IPS-NIHi7 (cell line): ENCODE data around the gene ARL4A.
A peak's percentile ranks its signal among the peaks of the same experiment; 100 is the strongest.

ENCODE experiments used
- DNase-seq: peaks from one replicate; pipeline ENCODE4 v3.0.0; 2012; ENCODE audit warnings: mixed read lengths; ENCODE audit errors: extremely low spot score

Gene ARL4A

DNA sequence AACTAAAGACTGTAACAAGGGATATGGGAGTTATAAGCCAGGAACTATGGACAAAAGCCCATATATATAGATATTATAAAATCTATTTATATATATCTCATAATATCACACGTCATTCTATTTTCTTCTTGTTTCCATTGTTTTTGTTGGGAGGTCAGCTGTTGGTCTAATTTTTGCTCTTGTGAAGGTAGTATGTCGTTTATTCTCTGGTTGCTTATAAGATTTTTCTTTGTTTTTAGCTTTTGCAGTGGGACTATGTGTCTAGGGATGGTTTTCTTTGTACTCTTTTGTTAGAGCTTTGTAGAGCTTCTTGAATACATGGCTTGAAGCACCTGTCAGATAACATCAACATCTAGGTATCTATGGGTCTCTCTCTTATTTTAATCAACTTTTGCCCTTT is 14.0 kb downstream of the ARL4A start:
- DNase-seq = no peak

DNA sequence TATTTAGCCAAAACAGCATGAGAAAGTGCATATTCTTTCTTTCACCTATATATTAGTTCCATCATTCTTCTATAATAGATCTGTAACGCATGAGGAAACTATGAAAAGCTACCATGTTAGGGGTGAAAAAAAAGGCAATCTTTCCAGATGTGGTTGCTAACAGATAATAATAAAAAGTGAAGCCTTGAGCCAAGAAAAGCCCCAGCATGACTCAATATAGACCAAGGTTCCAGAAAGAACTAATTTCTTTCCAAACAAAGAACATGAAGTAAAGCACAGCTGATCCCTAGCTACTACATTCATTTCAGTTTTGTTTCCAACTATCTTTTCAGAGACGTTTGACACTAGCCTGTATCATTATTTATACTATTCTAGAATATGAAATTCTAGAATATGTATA is 16.4 kb downstream of the ARL4A start:
- DNase-seq = no peak

DNA sequence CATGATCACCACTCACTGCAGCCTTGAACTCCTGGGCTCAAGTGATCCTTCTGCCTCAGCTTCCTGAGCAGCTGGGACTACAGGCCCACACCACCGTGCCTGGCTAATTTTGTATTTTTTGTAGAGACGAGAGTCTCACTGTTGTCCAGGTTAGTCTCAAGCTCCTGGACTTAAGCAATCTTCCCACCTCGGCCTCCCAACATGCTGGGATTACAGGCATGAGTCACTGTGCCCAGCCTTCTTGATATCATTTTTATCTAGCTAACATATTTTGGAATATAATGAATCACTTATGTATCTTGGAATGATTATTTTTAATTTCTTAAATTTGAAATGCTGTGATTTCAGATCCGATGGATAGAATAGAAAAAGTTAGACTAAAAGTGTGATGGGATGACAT is 18.4 kb downstream of the ARL4A start:
- no peak for DNase-seq

DNA sequence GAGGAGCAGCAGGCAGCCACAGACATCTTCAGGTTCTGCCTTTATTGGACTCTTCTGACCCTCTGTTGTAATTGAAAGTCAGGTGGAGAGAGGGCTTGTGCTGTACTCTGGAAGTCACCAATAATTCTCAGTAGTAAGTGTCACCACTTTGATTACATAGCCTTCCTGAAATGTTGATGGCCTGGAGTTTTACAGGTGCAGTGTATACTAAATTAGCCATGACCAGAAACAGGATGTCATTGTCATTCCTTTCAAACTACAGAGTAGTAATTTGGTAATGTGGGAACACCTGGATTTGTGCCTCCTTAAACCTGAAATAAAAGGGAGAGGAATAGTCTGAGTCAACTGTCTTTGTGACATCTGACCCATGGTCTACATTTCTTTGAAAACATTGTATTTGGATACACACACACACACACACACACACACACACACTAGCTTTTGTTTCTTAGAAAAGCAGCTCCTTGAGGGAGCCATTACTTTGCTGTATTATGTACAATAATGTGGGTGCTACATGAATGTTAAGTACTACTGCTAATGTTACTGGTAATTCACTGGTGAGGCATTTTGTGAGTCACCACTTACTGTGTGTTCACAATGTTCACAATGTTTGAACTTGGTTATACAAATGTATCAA is 19.6 kb downstream of the ARL4A start:
- DNase-seq = no peak

DNA sequence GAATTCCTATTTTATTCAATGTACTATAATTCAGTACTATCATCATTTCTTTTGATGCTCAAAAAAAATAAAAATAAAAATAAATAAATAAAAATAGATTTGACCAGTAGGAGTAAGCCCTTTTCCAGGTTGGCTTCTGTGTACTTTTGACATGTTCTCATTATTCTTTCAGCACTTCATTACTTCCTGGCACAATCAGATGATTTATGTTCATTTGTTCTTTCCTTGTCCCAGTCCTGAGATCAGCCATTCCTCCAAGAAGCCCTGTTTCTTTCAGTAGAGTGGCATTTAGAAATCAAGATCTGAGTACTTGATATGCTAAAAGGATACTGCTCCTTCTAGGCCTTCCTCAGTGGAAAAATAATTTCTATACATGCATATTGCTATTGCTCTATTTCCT is 20.9 kb downstream of the ARL4A start:
- DNase-seq = no peak

DNA sequence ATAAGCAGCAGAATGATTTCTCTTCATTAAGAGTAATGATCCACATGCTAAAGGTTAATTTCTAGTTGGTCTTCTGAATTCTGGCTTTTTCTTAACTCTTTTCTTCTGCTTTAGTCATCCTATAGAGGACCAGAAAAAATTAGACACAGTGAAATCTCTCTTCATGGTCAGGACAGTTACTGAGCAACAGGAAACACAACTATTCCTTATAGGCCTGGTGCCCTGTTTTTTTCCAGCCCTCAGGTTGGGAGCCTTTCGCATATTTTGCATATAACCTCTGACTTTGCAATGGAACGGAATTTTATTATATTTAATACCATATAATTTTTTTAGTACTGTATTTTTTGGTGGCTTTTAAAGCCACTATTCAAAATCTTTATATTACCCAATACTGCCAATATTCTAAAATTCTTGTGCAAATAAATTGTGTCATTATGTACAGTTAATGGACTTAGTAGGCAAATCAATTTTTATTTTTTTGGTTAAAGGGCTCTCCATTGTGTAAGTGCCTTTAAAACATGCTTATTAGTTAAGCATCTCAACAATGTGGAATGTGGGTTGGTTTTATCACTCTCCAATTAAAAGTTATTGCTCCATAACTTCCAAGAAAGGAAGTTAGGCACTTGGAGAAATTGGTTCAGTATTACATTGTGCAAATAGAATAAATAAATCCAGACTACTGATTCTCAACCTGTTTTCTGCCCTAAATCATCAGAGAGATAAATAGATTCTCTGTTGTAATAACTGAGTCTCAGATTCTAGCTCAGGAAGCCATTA is 22.5 kb downstream of the ARL4A start:
- DNase-seq = no peak

DNA sequence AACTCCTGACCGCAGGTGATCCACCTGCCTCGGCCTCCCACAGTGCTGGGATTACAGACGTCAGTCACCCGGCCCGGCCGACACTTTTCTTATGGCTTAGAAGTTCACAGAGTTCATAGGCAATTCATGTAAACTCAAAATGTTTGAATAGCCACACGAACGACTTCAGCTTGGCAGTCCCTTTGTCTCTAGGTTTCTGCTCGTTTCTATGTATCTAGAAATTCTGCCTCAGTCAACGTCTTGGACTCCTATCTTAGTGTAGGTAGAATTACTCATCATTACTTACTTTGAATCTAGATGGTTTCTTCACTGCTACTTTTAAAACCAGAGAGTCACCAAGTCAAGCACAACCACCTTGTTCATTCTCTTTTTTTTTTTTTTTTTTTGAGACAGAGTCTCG is 23.7 kb downstream of the ARL4A start:
- no peak for DNase-seq

DNA sequence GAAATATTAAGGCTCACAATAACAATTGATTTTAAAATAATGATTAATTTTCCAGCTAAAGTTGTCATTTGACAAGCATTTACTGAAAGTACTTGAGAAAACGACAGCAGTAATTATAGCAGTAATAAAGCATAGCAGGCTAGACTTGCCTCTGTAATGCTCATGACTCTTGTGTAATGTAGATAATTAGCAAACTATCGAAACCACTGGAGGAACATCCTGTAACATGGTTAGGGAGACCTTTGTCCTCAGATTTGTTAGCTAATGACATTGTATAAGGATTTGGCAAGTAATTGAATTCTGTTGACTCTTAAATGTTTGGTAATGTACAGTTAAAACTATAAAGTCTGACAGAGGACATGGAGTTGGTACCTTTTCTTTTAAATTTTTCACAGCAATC is 24.8 kb downstream of the ARL4A start:
- no peak for DNase-seq

DNA sequence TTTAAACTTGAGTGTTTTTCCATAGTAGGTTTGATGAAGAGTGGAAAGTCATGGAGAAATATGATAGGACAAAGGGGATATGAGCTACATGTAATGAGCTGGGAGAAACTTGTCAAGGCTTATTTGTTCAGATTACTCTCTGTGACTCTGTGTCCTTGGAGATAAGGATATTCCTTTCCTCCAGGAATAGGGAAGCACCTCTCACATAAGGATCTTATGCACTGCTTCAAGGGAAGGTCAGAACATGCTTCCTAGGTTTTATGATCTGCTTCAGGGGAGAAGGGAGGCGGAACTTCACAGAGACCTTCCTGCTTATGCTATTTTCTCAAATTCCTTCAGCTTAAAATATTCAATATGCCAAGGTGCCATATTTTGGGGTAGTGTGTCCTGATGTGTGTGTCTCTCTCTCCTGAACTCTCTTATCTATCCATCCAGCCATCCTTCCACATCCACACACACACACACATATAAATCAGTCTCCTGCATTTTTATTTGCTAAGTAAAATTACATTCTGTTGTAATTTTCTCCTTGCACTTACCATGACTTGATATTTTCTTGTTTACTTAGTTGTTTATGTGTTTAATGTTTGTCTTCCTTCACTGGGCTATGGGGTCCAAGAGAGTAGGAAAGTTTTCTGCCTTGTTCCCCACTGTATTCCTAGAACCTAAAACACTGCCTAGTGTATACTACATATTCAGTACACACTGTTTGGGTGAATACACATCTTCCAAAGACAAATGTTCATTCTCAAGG is 26.4 kb downstream of the ARL4A start:
- DNase-seq = no peak

DNA sequence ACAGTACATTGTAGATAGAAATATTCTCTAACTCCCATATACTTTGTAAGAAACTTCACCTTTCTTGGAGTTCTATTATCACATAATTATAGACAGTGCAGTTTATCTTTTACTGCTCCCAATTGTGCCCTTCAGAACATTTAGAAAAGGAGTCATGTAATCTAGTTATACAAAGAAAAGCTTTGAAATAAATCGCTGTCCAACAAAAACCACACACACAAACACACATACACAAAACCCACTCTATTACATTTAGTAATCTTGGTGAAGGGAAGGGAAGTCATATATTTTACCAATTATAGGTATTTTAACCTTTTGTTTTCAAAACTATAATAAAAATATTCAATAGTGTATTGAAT is 26.9 kb downstream of the ARL4A start:
- no peak for DNase-seq

DNA sequence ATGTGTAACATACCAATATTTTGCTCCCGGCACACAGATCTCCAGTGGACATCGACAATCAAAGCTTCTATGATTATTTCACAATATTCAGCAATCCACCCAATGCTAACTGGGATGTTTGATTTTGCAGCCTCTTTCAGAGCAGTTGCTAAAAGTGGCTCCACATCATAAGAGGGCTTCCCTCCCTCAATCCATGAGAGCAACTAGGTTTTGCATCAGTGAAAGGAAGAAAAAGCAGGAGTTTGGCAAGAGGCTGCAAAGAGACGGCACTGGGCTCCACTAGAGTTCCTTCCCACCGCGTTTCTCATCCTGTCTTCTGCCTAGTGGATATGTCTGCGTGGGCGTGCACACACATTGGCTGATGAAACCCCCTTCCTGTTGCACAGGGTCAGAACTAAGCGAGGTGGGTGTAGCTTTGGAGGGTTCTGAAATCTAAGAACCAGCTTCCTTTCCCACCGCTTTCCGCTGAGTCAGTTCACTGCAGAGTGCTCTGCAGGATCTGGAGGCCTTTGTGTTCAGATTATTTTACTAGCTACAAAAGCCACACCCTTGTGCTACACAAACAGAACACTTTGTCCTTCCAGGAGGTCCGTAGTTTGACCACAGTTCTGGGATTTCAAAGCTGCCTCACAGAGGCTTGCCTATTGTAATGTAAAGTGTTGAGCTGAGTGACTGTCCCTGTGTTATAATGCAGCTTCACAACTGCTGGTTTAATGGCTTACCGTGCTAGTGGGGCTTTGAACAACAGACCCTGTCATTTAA is 28.1 kb downstream of the ARL4A start:
- peak; percentile 45 for DNase-seq

DNA sequence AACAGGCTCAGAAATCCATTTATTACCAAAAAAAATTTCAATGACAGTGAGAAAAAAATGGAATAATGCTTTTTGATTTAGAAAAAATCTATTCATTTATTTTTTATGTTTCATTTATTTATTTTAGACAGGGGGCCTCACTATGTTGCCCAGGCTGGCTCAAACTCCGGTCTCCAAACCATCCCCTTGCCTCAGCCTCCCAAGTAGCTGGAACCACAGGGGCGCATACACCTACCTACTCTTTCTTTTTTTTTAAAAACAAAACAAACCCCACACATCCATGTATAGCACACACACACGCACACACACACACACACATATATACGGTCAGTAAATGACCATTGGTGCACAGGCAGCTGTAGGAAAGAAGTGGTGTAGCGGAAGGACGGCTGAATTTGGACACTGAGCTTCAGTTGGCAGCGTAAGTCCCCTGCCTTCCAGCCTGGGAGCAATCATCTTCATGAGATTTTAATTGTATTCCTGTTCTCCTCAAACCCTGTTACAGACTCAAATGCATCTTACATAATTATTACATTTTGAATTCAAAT is 28.8 kb downstream of the ARL4A start:
- no peak for DNase-seq

DNA sequence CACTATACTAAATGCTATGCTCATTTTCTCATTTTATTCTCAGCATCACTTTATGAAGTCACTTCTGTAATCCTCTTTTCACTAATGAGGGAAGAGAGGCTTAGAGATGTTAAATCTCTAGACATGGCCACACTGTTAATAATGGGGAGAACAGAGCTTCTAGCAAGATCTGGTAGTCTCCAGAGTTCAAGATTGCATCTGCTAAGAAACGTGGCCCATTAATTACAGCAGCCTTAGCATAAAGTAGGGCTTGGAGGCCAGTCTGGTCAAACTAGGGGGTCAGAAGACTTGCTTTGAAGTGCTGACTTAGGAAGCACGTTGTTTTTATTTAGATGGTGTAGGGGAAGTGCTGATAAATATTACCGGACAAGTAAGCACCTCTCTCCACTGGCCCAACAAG is 29.3 kb downstream of the ARL4A start:
- DNase-seq = no peak

DNA sequence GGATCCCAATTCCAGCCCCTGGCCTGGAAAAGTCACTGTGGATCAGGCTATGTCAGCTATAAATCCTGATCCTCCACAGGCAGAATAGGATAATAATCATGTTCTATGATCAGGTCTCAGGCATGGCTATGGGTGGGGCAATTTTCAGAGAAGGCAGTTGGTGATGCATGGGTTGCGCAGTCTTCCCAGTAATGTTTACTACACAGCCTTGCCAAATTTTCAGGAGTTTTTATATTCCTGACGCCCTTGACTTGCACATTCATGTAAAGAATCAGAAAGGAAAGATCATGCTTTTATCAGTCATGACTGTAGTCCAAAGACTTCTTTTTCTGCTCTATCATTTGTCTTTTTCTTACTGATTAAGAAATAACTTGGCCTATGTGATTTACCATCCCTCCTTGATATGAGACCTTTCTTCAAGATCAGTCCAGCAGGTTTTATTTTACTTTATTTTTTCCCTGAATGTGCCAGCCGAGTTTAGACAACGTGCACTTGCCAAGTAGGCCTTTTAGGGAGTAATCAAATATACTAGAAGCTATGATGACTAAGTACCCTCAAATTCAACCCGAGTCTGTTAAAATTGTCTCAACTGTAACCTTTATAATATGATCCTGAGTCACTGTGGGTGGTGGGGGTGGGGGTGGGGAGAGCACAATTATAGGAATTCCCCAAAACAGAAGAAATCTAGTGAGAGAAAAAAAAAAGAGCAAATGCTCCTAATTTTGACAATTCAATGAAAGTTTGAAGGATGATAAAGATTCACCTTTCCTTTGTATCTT is 31.9 kb downstream of the ARL4A start:
- DNase-seq = no peak

DNA sequence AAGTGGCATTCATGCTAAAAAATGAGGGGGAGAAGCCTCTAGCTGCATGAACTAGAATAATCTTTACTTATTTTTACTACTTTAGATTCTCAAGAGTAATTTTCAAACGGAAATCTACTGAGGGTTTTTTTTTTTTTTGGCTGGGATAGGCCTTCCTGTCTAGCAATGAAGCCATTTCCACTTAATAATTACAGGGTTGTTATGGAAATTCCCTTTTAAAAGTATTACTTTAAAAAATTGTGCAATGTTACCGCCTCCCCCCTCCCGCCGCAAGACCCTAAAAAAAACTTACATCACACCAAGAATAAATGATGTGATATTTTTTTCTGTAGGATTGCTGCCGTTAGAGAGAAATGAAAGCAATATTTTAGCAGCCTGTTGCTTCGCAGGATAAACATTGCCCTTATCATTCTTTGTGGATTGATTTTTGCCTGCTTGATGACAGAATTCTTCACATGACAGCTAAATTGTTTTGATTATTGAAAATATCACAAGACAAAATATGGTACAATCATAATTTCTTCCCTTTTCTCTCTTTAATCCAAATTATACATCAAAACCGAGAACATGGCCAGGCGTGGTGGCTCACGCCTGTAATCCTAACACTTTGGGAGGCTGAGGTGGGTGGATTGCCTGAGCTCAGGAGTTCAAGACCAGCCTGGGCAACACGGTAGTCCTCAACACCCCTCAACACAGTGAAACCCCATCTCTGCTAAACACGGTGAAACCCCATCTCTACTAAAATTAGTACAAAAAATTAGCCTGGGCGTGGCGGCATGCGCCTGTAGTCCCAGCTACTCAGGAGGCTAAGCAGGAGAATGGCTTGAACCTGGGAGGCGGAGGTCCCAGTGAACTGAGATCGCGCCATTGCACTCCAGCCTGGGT is 32.8 kb downstream of the ARL4A start:
- DNase-seq = no peak

DNA sequence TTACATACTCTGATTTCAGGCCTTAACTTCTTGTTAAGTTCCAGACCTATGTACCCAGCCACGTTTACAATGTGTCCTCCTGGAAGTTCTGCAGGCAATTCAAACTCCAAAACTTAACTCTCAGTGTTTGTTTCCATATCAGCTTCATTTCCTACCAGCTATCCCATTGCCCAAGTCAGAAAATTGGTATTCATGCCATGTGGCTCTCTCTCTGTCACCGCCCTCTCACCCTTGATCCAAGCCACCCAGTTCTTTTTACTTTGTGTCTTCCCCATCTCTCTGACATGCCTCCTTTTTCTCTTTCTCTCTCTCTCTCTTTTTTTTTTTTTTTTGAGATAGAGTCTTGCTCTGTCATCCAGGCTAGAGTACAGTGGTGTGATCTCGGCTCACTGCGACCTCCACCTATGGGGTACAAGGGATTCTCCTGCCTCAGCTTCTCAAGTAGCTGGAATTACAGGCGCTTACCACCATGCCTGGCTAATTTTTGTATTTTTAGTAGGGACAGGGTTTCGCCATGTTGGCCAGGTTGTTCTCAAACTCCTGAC is 33.9 kb downstream of the ARL4A start:
- DNase-seq = no peak

DNA sequence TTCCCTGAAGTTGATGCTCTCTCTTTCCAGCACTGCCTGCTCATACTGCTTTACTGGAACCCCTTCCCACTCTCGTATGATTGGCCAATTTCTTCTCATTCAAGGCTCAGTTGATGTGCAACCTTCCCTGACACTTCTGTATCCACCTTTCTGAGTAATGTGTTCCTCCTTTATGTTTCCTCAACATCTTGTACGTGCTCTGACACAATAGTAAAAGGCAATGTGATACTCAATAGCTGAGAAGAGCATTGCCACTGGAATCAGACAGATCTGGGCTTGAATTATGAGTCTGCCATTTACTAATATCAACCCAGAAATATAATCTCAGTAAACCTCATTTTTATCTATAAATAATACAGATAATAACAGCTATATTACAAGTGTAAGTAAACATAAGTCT is 34.7 kb downstream of the ARL4A start:
- DNase-seq = no peak

DNA sequence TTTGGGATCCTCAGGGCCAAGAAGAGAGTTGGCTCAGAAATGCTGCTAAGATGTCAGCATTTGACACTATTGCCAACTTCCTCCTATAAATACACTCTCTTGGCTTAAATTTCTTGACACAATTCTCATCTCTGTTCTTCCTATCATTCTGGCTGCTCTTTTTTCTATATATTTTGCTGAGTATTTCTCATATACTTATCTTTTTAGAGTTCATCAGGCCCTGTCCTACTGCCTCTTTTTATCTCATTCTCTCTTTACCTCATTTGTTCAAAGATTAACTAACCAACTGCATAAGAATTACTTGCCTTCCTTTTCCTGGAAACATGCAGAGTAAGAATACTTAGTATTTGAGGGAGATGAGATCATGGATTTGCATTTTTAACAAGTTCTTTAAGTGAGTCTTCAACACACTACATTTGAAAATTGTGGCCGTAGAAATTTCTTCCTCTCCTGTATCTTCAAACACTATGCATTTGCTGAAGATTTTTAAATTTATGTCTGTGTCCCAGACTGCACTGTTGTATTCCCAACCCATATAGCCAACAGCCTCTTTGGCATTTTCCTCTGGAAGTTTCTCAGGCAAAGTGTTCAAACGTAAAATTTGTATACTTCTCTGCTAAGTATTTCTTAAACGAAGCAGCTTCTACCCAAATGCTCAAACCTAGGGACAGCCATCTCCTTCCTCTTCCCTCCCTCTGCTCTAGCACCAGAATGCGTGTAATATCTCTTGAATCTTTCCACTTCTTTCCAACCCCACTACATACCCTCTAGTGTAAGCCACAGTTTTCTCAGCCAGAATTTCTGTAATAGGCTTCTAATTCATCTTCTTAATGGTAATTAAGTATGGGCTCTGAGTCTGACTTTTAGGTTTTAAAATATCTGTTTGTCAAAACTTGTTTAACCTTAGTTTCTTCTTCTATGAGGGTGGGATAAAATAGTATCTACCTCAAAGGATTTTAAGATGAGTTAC is 35.5 kb downstream of the ARL4A start:
- DNase-seq = no peak
